Measurements from ENCODE around the gene SOAT2. TPM values are rescaled to one million over a fixed set of nuclear protein-coding genes. Genes with fewer than 3 reads are reported as not detected.

Gene SOAT2
- total RNA-seq, 1 experiment from 2014 or later = not detected

- H3K27ac ChIP-seq (ENCODE audit: insufficient read length, low read depth, low read length) = no peak overlapping the region
- H2BK15ac ChIP-seq (ENCODE audit: low read depth, low read length) = no peak overlapping the region
- H3K79me1 ChIP-seq (ENCODE audit: insufficient read depth, low read depth, low read length, poor library complexity, severe bottlenecking) = no peaks in the 10 kb centered on the region
- H2AK5ac ChIP-seq (ENCODE audit: insufficient read length, low read length) = no peak overlapping the region
- H2AFZ ChIP-seq (ENCODE audit: low read length) = no peak overlapping the region
- peaks cover 53% of the 10 kb centered on the region for H3K27me3 Mint-ChIP-seq (ENCODE audit: low read depth)
- no peak overlapping the region for H3K4me2 ChIP-seq (ENCODE audit: insufficient read depth, insufficient read length, low read length)
- no peak overlapping the region for H3K56ac ChIP-seq (ENCODE audit: insufficient read length, low read depth, low read length)
- H3K4ac ChIP-seq (ENCODE audit: low read depth, low read length) = no peak overlapping the region
- H3K9me3 Mint-ChIP-seq = no peaks in the 10 kb centered on the region
- no peaks in the 10 kb centered on the region; the same call in 1 of the 2 replicates for H3K27me3 ChIP-seq (ENCODE audit: insufficient read depth, low read length)
- no peak overlapping the region for H3K23ac ChIP-seq (ENCODE audit: insufficient read length, low read depth, low read length)
- H4K5ac ChIP-seq (ENCODE audit: insufficient read length, low read depth, low read length) = no peak overlapping the region
- no peak overlapping the region for H2BK20ac ChIP-seq (ENCODE audit: low read depth, low read length, poor library complexity, severe bottlenecking)
- no peaks in the 10 kb centered on the region for H3K9me3 ChIP-seq (ENCODE audit: control insufficient read depth, low read depth, low read length)
- no peaks in the 10 kb centered on the region for H3K23me2 ChIP-seq (ENCODE audit: insufficient read length, low read depth, low read length, poor library complexity, severe bottlenecking)
- H4K91ac ChIP-seq (ENCODE audit: insufficient read length, low read depth, low read length) = no peak overlapping the region
- H4K20me1 ChIP-seq (ENCODE audit: control insufficient read depth, insufficient read depth, insufficient read length) = no peaks in the 10 kb centered on the region
- no peak overlapping the region for H3K18ac ChIP-seq (ENCODE audit: insufficient read length, low read depth, low read length)
- no peak for DNase-seq
- TF ChIP-seq, protein P1, sequence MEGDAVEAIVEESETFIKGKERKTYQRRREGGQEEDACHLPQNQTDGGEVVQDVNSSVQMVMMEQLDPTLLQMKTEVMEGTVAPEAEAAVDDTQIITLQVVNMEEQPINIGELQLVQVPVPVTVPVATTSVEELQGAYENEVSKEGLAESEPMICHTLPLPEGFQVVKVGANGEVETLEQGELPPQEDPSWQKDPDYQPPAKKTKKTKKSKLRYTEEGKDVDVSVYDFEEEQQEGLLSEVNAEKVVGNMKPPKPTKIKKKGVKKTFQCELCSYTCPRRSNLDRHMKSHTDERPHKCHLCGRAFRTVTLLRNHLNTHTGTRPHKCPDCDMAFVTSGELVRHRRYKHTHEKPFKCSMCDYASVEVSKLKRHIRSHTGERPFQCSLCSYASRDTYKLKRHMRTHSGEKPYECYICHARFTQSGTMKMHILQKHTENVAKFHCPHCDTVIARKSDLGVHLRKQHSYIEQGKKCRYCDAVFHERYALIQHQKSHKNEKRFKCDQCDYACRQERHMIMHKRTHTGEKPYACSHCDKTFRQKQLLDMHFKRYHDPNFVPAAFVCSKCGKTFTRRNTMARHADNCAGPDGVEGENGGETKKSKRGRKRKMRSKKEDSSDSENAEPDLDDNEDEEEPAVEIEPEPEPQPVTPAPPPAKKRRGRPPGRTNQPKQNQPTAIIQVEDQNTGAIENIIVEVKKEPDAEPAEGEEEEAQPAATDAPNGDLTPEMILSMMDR (conservative IDR thresholded peaks at IDR 0.05) = no peak
- peaks cover 0 to 4% of the 10 kb centered on the region in 2 experiments; a peak in 2 of 4 replicates for H3K4me1 Mint-ChIP-seq
- H3K9ac ChIP-seq (ENCODE audit: extremely low read depth, insufficient read length, low read length) = no peak overlapping the region
- H3T11ph ChIP-seq (ENCODE audit: low read length) = no peak overlapping the region
- no peak overlapping the region for H3K27ac Mint-ChIP-seq
- H2BK120ac ChIP-seq (ENCODE audit: low read depth, low read length, poor library complexity, severe bottlenecking) = no peak overlapping the region
- no peak overlapping the region for H3K4me3 Mint-ChIP-seq
- H3K79me2 ChIP-seq (ENCODE audit: insufficient read depth, low read length) = no peaks in the 10 kb centered on the region
- H4K8ac ChIP-seq (replicated peaks; ENCODE audit: insufficient read length, low read depth, low read length) = no peak overlapping the region
- H3K4me1 ChIP-seq (ENCODE audit: insufficient read depth, low read length) = no peaks in the 10 kb centered on the region; the same call in 1 of the 2 replicates
- no peak overlapping the region for H2BK12ac ChIP-seq (ENCODE audit: insufficient read length, low read depth, low read length)
- no peak overlapping the region for H2BK5ac ChIP-seq (ENCODE audit: insufficient read length, low read length)
- no peaks in the 10 kb centered on the region for H3K36me3 Mint-ChIP-seq (ENCODE audit: insufficient read depth in 1 of 3, low read depth in 3 of 3)
- H3K14ac ChIP-seq (ENCODE audit: insufficient read depth, low read length) = no peak overlapping the region
Observed at GRCh38 chr12:53152390-53152789, 49.1 kb downstream of the SOAT2 start.

Data from H9 (cell line).